HG03354 (cell line): ENCODE measurements around the gene SLC9A1.
"Not testable (repeated sequence)": the region's sequence is repeated elsewhere in the genome, so short reads cannot be mapped to it uniquely, and the experiment has no call there.

Experiments
- ATAC-seq: cut with Tn5 transposase; IDR thresholded peaks from one replicate; pipeline ENCODE4 v1.9.1; 2021; ENCODE audit warnings: mild to moderate bottlenecking; ENCODE audit not compliant: unreplicated experiment, poor library complexity, severe bottlenecking

The SLC9A1 gene

GRCh38 chr1:27154991-27155781, at the start of gene SLC9A1:
Gene SLC9A1 (minus strand): TSS chr1:27155125. CDS start chr1:27154334, 791 bp downstream.
- ATAC-seq: peak; percentile 85

- no peak for ATAC-seq
Measured at GRCh38 chr1:27203946-27204345, 49.0 kb upstream of the SLC9A1 start.

DNA sequence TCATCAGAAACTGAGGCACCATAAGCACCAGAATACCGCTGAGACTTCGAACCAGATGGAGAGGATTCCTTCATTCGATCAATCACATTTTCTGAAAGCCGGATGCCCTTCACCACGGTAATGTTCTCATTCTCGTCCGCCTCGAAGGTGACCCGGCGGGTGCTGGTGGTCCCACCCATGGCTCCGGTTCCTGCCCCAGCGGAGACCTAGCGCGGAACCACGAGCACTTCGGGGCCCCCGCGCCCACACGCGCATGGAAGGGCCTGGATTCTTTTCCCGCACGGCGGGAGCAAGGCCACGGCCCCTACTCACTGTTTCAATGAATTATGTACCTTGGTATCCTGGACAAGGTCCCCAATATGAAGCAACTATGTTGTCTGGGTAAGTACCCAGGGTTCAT, 46.4 kb upstream of the SLC9A1 start:
- no peak for ATAC-seq

GRCh38 chr1:27193194-27193593, 38.3 kb upstream of the SLC9A1 start:
- no peak for ATAC-seq

GRCh38 chr1:27192039-27192529, 37.2 kb upstream of the SLC9A1 start:
- ATAC-seq: no peak

- not testable (repeated sequence) for ATAC-seq
Measured at GRCh38 chr1:27184665-27185064, 29.7 kb upstream of the SLC9A1 start.

DNA sequence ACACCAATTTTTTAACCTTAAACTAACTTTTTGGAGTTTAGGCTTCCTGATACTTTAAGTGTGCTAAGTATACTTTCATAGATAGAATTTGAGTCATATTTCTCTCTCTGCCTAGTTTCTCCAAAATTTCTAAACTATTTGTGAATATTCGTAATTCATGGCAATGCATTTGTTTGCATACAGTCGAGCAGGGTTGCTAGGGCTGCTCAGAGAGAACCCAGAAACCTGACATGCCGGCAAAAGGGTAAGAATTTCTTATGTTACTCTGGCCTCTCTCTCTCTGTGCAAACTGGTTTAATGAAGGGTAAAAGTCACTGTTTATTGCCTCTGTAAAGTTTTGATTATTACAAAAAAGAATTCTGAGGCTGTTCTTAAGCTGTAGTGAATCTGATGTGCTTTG, 25.1 kb upstream of the SLC9A1 start:
- no peak for ATAC-seq

DNA sequence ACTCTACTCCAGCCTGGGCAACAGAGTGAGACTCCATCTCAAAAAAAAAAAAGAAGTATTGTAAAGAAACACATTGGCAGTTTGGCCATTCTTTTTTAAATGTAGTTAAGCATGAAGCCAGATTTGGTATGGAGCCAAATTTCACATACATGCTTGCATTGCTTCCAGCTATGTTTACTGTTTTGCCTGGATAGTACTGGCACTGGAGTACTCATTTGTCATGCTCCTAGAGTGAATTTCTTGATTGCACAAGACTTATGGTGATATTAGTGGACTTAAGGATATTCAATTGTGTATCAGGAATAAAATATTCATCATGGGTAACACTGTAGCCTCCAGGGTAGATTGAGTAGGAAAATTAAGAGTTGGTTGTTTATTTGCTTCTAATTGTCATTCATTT, 24.5 kb upstream of the SLC9A1 start:
- no peak for ATAC-seq

DNA sequence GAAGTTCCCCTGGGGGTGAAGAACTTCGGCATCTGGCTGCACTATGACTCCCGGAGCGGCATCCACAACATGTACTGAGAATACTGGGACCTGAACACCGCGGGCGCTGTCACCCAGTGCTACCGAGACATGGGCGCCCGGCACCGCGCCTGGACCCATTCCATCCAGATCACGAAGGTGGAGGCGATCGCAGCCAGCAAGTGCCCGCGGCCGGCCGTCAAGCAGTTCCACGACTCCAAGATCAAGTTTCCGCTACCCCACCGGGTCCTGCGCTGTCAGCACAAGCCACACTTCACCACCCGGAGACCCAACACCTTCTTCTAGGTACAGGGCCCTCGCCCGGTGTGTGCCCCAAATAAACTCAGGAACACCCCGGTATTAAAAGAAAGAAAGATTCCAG, 22.0 kb upstream of the SLC9A1 start:
- no peak for ATAC-seq

DNA sequence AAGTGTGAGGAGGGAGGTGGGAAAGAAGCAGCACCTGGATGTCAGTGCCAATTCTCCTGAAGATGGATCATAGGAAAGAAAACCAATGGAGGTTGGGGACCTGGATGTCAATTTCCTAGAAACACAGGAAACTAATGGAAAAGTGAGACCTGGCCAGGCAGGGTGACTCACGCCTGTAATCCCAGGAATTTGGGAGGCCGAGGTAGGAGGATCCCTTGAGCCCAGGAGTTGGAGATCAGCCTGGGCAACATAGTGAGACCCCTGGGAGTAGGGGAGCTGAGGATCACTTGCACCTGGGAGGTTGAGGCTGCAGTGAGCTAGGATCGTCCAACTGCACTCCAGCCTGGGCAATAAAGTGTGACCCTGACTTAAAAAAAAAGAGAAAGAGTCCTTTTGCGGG, 21.4 kb upstream of the SLC9A1 start:
- ATAC-seq: no peak

GRCh38 chr1:27172992-27173391, 18.1 kb upstream of the SLC9A1 start:
- ATAC-seq: not testable (repeated sequence)

DNA sequence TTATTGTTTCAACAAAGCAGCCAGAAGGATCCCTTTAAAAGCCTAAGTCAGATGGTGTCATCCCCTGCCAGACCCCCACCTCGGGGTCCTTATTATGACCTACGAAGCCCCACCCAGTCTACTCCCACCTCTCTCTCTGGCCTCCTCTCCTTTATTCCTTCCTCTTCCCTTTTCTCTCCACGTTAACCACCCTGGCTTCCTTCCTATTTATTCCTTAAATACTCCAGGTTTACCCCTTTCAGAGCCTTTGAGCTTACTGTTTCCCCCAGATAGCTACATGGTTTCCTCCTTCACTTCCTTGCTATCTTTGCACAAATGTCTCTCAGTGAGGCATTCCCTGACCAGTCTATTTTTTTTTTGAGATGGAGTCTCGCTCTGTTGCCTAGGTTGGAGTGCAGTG, 12.0 kb upstream of the SLC9A1 start:
- no peak for ATAC-seq

DNA sequence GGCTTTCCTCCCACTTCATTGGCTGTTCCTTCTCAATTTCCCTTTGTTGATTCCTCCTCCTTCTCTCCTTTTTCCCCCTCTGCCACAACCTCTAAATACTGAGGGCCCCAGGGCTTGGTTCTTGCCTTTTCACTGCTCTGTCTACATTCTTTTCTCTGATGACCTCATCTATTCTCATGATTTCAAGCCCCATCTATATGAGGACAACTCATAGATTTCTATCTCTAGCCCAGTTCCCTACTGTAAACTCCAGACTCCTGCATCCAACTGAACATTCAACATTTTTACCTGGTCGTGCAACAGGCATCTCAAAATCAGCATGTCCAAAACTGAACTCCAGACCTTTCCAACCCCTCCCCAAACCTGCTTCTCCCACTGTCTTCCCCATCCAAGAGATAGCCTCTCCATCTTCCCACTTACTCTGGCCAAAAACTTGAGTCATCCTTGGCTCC, 11.5 kb upstream of the SLC9A1 start:
- no peak for ATAC-seq

DNA sequence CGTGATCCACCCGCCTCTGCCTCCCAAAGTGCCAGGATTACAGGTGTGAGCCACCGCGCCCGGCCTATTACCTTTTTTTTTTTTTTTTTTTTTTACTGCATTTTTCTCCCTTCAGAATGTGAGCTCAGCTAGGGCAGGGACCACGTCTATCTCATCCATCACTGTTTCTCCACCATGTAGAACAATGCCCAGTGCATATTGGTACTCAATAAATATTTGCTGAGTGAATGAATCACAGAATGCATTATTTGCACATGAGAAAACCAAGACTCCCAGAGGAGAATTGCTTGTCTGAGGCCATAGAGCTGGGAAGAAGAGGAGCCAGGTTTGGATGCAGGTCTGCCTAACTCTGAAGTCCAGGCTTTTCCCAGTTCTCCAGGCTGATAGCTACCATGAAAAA, 8.2 kb upstream of the SLC9A1 start:
- ATAC-seq: no peak

GRCh38 chr1:27162090-27162489, 7.2 kb upstream of the SLC9A1 start:
- ATAC-seq: no peak

DNA sequence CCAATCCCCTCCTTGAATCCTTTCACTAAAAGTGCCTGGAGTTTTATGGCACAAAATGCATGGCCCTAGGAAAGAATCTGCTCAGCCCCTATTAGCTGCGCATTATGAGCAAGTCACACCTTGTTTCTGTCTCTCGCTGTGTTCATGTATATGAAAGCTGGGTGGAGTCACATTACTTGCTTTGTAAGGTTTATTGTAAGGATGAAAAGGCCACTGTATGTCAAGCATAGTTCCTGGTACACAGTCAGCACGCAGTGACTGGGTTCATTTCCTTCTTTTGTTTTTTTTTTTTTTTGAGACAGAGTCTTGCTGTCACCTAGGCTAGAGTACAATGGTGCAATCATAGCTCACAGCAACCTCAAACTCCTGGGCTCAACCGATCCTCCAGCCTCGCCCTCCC, 6.7 kb upstream of the SLC9A1 start:
- no peak for ATAC-seq

DNA sequence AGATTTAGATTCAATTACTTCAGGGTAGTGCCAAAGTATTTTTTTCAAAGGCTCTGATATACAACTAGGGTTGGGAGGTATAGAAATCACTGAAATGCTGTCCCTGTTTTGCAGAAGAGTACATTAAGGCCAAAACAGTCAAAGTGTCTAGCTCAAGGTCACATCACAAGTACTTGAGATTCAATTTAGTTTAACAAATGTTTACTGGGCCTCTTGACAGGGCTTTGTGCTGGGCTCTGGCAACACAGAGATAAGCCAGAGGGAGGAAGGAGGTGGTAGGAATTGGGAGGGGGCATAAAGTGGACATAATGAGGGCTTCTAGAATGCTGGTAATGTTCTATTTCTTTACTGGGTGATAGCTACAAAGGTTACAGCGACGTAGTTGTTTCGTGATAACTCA, 2.3 kb upstream of the SLC9A1 start:
- no peak for ATAC-seq

DNA sequence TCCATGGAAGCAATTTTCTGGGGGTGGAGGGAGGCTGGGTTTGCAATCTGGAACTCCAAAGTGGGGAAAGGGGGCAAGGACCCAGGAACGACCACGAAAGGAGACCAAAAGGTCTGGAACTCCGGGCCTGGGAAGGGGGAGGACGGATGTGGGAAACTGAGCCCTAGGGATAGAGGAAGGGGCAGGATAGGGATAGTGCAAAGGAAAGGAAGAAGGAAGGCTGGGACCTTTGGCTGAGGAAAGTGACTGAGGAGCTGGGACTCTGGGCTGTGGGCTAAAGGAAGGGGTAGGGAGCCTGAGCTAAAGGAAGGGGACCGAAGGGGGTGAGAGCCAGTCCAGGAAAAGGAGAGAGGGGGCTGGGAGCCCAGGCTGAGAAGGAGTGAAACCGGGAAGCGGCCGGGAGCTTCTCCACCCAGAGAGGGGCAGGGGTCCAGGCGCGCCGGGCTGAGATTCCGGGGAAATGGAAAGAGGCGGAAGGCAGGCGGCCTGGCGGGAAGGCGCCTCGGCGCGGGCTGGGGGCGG, 395 bp downstream of the SLC9A1 start:
- ATAC-seq: no peak

GRCh38 chr1:27153927-27154358, 982 bp downstream of the SLC9A1 start:
- no peak for ATAC-seq

- no peak for ATAC-seq
Measured at GRCh38 chr1:27153549-27153886, 1.4 kb downstream of the SLC9A1 start.

DNA sequence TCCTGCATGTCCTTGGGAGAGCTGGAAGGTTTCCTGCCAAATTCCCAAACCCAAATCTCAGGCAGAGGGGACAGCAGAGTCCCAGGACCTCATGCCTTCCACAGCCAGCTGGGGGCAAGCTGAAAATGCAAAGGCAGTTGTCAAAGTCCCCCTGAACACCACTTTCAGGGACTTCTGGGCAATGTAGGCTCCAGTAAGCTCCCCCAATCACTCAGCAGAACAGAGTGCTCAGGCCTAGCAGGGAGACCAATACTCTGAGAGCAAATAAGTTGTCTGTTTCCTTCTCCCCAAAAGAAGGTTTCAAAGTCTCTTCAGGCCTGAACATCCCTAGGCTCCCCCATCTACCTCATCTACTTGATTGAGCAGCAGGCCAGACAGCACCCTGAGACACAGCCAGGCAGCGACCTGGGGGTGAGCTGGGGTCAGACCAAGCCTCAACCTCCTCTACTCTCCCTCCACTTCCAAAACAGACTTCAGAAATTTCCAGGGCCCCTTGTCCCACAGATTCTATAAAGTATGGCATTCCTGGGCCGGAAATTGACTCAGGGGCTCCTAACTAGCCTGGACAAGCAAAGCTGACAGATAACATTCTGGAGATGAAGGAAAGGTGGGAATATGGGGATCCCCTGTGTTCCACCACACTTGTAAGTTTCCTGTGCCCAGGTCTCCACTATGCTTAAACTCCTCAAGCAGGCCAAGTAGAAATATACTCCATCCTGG, 1.9 kb downstream of the SLC9A1 start:
- no peak for ATAC-seq
